ENCODE measurements around the gene DAND5.

Gene DAND5

GRCh38 chr19:13010038-13010991, 40.9 kb downstream of the DAND5 start:
- no peak for DNase-seq (ENCODE audit: low read depth)

- no peak for DNase-seq (ENCODE audit: low read depth)
These were observed 41.7 kb downstream of the DAND5 start for GRCh38 chr19:13010992-13011652.

- DNase-seq (ENCODE audit: low read depth), result no peak
These were observed 42.4 kb downstream of the DAND5 start for GRCh38 chr19:13011653-13012389.

GRCh38 chr19:13012390-13012689, 43.0 kb downstream of the DAND5 start:
- no peak for DNase-seq (ENCODE audit: low read depth)

- DNase-seq (ENCODE audit: low read depth), result no peak
These were observed 43.6 kb downstream of the DAND5 start for GRCh38 chr19:13012690-13013608.

GRCh38 chr19:13013649-13014048, 44.3 kb downstream of the DAND5 start:
- no peak for DNase-seq (ENCODE audit: low read depth)

GRCh38 chr19:13014101-13014920, 44.9 kb downstream of the DAND5 start:
- DNase-seq (ENCODE audit: low read depth), result no peak

- DNase-seq (ENCODE audit: low read depth), result no peak
These were observed 45.5 kb downstream of the DAND5 start for GRCh38 chr19:13014921-13015280.

- no peak for DNase-seq (ENCODE audit: low read depth)
These were observed 46.2 kb downstream of the DAND5 start for GRCh38 chr19:13015361-13016223.

- DNase-seq (ENCODE audit: low read depth), result no peak
These were observed 46.9 kb downstream of the DAND5 start for GRCh38 chr19:13016245-13016627.

GRCh38 chr19:13016628-13017305, 47.4 kb downstream of the DAND5 start:
- no peak for DNase-seq (ENCODE audit: low read depth)

- no peak for DNase-seq (ENCODE audit: low read depth)
These were observed 48.1 kb downstream of the DAND5 start for GRCh38 chr19:13017306-13018034.

GRCh38 chr19:13018035-13018914, 48.9 kb downstream of the DAND5 start:
- DNase-seq (ENCODE audit: low read depth), result no peak

GRCh38 chr19:13019332-13019731, 50.0 kb downstream of the DAND5 start:
- no peak for DNase-seq (ENCODE audit: low read depth)

- DNase-seq (ENCODE audit: low read depth), result no peak
These were observed 50.6 kb downstream of the DAND5 start for GRCh38 chr19:13020002-13020414.

GRCh38 chr19:13022111-13022858, 52.9 kb downstream of the DAND5 start:
- no peak for DNase-seq (ENCODE audit: low read depth)
